ENCODE measurements around the gene PTPRT.

PTPRT gene

GRCh38 chr20:42972591-42972990, 217.1 kb downstream of the PTPRT start:
- no peak overlapping the region for H3K4me3 ChIP-seq
- no peak for DNase-seq (ENCODE audit: low spot score)
- H3K27ac ChIP-seq = no peak overlapping the region
- TF ChIP-seq, protein P1, sequence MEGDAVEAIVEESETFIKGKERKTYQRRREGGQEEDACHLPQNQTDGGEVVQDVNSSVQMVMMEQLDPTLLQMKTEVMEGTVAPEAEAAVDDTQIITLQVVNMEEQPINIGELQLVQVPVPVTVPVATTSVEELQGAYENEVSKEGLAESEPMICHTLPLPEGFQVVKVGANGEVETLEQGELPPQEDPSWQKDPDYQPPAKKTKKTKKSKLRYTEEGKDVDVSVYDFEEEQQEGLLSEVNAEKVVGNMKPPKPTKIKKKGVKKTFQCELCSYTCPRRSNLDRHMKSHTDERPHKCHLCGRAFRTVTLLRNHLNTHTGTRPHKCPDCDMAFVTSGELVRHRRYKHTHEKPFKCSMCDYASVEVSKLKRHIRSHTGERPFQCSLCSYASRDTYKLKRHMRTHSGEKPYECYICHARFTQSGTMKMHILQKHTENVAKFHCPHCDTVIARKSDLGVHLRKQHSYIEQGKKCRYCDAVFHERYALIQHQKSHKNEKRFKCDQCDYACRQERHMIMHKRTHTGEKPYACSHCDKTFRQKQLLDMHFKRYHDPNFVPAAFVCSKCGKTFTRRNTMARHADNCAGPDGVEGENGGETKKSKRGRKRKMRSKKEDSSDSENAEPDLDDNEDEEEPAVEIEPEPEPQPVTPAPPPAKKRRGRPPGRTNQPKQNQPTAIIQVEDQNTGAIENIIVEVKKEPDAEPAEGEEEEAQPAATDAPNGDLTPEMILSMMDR (IDR thresholded peaks at IDR 0.05) = no peak

- no peak for DNase-seq (ENCODE audit: low spot score)
- TF ChIP-seq, protein P1 (IDR thresholded peaks at IDR 0.05) = no peak
- Histone ChIP-seq H3K4me3 (no peak overlapping the region), H3K27ac (no peak overlapping the region)
Observed at GRCh38 chr20:42968746-42969145, 221.0 kb downstream of the PTPRT start.

DNA sequence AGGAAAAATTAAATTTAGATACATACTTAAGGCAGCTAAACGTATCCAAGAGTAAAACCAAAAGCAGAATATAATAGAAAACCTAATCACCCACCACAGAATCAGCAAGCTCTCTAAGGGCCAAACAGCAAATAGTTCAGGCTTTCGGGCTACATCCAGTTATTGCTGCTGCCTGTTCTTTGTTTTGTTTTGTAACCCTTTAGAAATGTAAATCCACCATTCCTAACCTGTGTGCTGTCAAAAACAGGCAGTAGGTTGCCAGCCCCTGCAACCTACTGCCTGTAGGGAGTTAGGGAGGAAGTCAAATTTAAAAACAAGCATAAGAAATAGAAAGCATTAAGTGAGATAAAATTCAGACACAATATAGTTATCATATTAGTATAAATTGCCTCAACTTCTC, 225.9 kb downstream of the PTPRT start:
- DNase-seq (ENCODE audit: low spot score) = no peak
- H3K4me3 ChIP-seq = no peak overlapping the region
- no peak overlapping the region for H3K27ac ChIP-seq
- TF ChIP-seq, protein P1 (IDR thresholded peaks at IDR 0.05) = no peak

GRCh38 chr20:42961771-42962170, 227.9 kb downstream of the PTPRT start:
- Histone ChIP-seq H3K4me3 (no peak overlapping the region), H3K27ac (no peak overlapping the region)
- DNase-seq (ENCODE audit: low spot score) = no peak
- TF ChIP-seq, protein P1 (IDR thresholded peaks at IDR 0.05) = no peak

GRCh38 chr20:42959996-42960395, 229.7 kb downstream of the PTPRT start:
- no peak for DNase-seq (ENCODE audit: low spot score)
- TF ChIP-seq, protein P1 (IDR thresholded peaks at IDR 0.05) = no peak
- Histone ChIP-seq H3K27ac (no peak overlapping the region), H3K4me3 (no peak overlapping the region)

DNA sequence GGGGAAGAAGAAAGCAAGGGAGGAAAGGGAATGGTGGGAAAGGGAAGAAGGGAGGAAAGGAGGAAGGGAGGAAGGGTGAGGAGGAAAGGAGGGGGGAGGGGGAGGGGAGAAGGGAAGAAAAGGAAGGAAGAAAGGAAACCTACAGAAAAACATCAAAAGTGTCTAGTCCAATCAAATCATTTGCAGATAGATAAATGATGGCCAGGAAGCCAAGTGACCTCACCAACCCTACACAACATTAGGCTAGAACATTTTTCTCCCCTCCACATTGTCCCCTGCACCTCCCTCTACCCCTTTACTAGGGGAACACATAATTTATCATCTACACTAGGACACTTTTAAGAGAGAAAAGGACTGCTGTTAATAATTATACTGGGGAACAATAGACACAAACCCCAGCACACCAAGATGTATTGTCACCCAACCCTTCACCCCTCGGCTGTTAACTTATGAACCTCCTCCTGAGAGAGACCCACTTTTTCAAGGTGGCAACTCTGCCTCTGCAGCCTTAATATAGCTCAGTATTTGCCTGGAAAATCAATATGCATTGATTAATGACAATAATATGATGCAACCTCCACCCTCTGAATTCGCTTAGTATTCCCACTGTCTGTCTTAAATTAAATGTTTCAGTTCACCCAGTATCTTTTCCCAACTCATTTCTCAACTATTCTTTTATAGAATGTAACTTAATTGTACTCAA, 231.2 kb downstream of the PTPRT start:
- H3K4me3 ChIP-seq = no peak overlapping the region
- TF ChIP-seq, protein P1 (IDR thresholded peaks at IDR 0.05) = no peak
- no peak overlapping the region for H3K27ac ChIP-seq
- no peak for DNase-seq (ENCODE audit: low spot score)

- no peak overlapping the region for H3K27ac ChIP-seq
- H3K4me3 ChIP-seq = no peak overlapping the region
- TF ChIP-seq, protein P1 (IDR thresholded peaks at IDR 0.05) = no peak
- DNase-seq (ENCODE audit: low spot score) = no peak
Observed at GRCh38 chr20:42957704-42958095, 232.0 kb downstream of the PTPRT start.
